CD4-positive, alpha-beta T cell treated with Interferon gamma for 1 hour (primary cell): ENCODE data around the gene EXOC1L.

Experiments
- DNase-seq: peaks from one replicate; pipeline ENCODE4 v3.0.0-alpha.2; 2020

The EXOC1L gene

GRCh38 chr4:55819634-55820033, at the start of gene EXOC1L:
TSS of gene EXOC1L (plus strand) at chr4:55819790. CDS start at chr4:55820027, 237 bp downstream.
- DNase-seq = no peak

- DNase-seq = no peak
Measured at GRCh38 chr4:55770662-55771061, 48.9 kb upstream of the EXOC1L start.

GRCh38 chr4:55781341-55781740, 38.2 kb upstream of the EXOC1L start:
- no peak for DNase-seq

GRCh38 chr4:55781812-55782211, 37.8 kb upstream of the EXOC1L start:
- no peak for DNase-seq

- no peak for DNase-seq
Measured at GRCh38 chr4:55783584-55783983, 36.0 kb upstream of the EXOC1L start.

- DNase-seq = no peak
Measured at GRCh38 chr4:55784747-55785146, 34.8 kb upstream of the EXOC1L start.

- DNase-seq = no peak
Measured at GRCh38 chr4:55791666-55792065, 27.9 kb upstream of the EXOC1L start.

- DNase-seq = no peak
Measured at GRCh38 chr4:55793479-55793878, 26.1 kb upstream of the EXOC1L start.

- DNase-seq = no peak
Measured at GRCh38 chr4:55794053-55794452, 25.5 kb upstream of the EXOC1L start.

GRCh38 chr4:55795341-55795740, 24.2 kb upstream of the EXOC1L start:
- no peak for DNase-seq

GRCh38 chr4:55801498-55801897, 18.1 kb upstream of the EXOC1L start:
- DNase-seq = no peak

GRCh38 chr4:55807556-55807955, 12.0 kb upstream of the EXOC1L start:
- no peak for DNase-seq

- no peak for DNase-seq
Measured at GRCh38 chr4:55808186-55808585, 11.4 kb upstream of the EXOC1L start.

- DNase-seq = no peak
Measured at GRCh38 chr4:55808632-55809031, 11.0 kb upstream of the EXOC1L start.

- DNase-seq = no peak
Measured at GRCh38 chr4:55817691-55818090, 1.9 kb upstream of the EXOC1L start.

- no peak for DNase-seq
Measured at GRCh38 chr4:55820279-55820678, 689 bp downstream of the EXOC1L start.

- DNase-seq = no peak
Measured at GRCh38 chr4:55822329-55822728, 2.7 kb downstream of the EXOC1L start.

- no peak for DNase-seq
Measured at GRCh38 chr4:55824865-55825264, 5.3 kb downstream of the EXOC1L start.

GRCh38 chr4:55826986-55827385, 7.4 kb downstream of the EXOC1L start:
- DNase-seq = no peak

GRCh38 chr4:55827582-55827981, 8.0 kb downstream of the EXOC1L start:
- DNase-seq = no peak

GRCh38 chr4:55830048-55830447, 10.5 kb downstream of the EXOC1L start:
- no peak for DNase-seq

GRCh38 chr4:55830716-55831115, 11.1 kb downstream of the EXOC1L start:
- DNase-seq = no peak

GRCh38 chr4:55834086-55834795, 14.7 kb downstream of the EXOC1L start:
- DNase-seq = no peak

GRCh38 chr4:55837903-55838302, 18.3 kb downstream of the EXOC1L start:
- DNase-seq = no peak

GRCh38 chr4:55838356-55838755, 18.8 kb downstream of the EXOC1L start:
- no peak for DNase-seq
